Stimulated activated CD4-positive, alpha-beta T cell treated with anti-CD3 and anti-CD28 coated beads, Interleukin-15, amount 100 ng/mL, for 48 hours (primary cell): ENCODE measurements around the gene PITPNM3.

Experiments
- DNase-seq, 2 donors: peaks; one replicate each; pipeline ENCODE4 v3.0.0-alpha.2; 2020; ENCODE audit warnings: low read depth in 2 of 2

Gene PITPNM3

DNA sequence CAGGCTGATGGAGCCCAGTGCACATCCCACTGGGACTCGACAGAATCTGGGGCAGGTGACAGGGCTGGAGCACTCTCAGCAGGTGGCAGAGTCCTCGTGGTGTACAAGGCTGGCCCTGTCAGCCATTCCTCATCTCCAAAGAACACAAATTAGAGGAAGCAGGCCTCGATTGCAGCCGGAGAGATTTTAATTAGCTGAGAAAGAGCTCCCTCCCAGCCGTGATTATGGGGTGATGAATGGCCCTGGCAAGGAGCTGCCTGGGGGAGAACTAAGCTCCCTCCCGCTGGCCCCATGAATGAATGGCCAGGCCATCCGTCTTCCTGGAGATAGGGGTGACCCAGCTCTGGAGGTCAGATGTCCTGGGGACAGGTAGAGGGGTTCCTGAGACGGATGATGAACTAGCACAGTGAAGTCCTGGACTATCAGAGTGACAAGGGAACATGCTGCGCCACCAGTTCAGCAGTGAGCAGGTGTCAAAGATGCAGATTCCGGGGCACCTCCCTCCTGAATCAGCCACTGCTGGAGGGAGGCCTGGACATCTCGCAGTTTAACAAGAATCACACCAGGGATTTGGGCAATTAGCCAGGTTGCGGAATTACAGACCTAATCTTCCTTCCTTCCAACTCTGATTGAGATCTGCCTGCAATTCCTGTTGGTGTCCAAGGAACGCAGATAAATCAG, 76.6 kb downstream of the PITPNM3 start:
- no peak for DNase-seq

GRCh38 chr17:6478486-6478885, 77.9 kb downstream of the PITPNM3 start:
- no peak for DNase-seq

DNA sequence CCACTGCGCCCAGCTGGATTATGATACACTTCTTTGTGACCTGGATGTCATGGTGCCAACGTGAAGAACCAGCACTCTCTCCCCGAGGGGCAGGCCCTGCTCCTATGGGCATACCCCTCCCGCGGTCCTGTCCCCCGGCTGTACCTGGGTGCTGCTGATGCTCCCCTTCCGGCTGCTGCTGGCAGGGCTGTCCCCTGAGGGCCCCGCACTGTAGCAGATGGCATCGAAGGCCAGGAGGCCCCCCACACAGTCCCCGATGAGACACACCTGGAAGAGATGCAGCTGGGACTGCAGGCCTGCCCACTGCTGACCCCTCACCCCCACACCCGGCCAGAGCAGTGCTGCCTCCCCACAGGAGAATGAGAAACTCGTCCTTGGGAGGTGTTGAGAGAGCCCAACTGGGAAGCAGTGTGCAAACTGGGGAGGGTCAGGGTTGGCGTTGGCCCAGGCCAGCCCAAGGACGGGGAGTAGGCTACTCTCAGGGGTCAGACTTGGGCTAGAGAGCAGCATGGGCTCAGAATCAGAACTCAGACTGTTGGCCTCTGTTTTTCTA, 78.4 kb downstream of the PITPNM3 start:
- no peak for DNase-seq

- no peak for DNase-seq
Observed at GRCh38 chr17:6476810-6477179, 79.6 kb downstream of the PITPNM3 start.

DNA sequence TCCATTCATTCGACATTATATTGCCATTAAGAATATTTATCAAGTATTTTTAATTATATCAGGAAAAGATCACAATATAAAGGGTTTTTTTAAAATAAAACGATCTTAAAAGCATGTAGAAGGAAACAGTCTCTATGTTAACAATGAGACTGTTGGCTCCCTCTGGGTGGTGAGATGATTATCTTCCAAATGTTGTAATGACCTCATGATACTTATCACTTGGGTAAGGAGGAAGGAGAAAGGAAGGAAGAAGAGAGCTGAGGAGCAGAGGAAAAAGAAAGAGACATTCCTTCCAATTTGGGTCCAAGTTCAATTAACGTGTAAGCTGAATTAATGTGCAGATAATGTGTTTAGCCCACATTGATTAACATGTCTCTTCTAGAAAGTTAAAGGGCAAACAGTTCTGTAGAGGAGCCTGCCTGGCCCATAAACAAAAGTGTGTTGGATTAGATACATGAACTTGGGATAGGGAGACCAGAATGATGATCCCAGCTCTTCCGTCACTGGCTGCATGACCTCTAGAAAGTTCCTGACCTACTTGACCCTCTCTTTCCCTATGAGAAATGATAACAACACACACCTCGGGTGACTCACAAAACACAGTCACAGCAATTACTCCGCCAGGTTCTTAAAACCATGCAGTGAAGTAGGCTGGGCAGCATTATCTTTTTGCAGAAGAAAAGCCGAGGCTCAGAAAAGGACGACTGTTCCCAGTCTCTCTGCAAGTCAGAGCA, 80.1 kb downstream of the PITPNM3 start:
- no peak for DNase-seq

DNA sequence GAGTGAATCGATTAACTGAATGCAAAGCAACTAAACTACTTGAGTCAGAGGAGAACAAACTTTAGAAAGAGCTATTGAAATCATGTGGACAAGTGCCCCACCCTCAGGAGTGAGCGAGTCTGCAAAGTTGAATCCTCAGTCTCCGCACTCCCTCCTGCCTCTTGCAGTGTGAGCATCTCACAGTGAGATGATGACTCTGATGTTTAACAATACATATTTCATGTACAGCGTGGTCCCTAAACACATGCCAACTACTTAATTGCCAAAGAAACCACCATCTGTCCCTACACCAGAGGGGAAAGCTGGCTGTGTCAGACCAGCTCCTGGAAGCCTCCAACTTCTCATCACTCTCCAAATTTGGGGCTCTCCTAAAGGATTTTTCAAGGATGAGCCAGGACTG, 80.9 kb downstream of the PITPNM3 start:
- no peak for DNase-seq

DNA sequence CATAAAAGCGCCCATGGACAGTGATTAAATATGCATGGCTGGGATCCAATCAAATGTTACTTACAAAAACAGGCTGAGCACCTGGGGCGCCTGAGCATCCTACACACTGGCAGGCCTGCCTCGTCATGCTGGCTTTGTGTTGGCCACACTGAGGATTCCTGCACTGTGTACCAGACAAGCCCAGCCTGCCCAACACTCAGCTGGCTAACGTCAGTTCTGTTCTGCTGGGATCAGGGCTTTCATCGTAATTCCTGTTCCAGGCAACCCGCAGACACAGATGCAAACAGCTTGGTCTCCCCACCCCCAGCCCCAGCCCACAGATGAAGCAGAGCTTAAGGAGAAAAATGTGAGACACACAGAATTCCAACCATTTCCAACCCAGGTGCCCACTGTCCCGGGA, 81.4 kb downstream of the PITPNM3 start:
- no peak for DNase-seq

DNA sequence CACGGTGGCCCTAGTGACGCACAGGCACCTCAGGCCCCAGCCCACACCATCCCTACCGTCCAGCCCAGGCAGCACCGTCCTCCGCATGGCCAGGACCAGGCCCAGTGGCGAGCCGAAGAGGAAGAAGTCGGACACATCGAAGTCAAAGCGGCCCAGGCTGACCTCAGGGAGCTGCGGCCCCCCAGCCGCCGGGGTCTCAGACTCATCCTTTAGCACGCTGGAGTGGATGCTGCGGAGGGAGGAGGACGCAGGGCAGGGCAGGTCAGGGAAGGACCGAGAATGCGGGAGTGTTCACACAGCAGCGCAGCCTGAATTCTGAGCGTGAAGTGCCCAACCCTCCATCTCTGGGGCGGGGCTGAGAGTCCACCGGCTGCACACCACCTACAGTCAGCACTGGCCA, 82.0 kb downstream of the PITPNM3 start:
- DNase-seq: no peak

DNA sequence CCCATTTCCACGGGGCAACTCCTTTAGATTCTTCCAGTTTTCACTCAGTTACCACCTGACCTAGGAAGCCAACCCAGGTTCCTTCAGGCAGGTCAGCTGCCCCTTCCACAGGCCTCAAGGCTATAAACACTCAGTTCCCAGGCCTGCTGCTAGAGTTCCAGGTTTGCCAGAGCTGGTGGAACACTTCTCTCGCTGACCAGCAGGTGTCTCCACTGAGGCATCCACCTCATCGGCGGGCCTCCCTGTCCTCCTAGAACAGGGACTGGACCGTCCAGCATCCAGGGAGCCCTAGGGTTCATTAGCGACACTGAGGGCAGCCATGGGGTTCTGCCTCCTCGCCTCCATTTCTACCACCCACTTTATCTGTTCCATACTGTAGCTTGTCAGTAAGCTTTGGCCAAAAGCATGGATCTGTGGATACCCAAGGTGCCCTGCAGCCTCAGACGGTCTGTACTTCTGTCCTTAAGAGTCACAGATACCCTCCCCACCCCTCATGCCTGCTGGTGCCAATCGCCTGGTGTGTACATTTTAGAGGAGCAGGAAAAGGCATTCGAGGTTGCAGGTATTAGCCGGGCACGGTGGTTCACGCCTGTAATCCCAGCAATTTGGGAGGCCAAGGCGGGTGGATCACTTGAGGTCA, 83.1 kb downstream of the PITPNM3 start:
- peak; percentile 41 to 52 for DNase-seq

DNA sequence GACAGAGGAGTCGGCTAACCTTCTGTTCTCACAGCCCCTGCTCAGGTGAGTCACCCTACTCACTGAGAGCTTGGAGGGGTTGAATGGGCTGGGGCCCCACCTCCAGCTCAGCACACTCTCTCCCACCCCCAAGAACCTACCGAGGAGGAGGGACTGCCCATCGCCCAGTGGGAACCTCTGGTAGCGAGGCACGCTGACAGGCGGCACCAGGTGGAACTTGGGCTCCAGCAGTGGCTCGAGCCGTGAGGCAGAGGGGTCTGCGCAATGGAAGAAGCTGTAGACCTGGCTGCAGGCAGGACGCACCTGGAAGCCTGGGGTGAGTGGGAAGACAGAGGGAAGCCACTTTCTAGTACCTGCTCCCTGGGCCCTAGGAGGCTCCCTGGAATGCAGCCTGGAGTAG, 83.8 kb downstream of the PITPNM3 start:
- no peak for DNase-seq

DNA sequence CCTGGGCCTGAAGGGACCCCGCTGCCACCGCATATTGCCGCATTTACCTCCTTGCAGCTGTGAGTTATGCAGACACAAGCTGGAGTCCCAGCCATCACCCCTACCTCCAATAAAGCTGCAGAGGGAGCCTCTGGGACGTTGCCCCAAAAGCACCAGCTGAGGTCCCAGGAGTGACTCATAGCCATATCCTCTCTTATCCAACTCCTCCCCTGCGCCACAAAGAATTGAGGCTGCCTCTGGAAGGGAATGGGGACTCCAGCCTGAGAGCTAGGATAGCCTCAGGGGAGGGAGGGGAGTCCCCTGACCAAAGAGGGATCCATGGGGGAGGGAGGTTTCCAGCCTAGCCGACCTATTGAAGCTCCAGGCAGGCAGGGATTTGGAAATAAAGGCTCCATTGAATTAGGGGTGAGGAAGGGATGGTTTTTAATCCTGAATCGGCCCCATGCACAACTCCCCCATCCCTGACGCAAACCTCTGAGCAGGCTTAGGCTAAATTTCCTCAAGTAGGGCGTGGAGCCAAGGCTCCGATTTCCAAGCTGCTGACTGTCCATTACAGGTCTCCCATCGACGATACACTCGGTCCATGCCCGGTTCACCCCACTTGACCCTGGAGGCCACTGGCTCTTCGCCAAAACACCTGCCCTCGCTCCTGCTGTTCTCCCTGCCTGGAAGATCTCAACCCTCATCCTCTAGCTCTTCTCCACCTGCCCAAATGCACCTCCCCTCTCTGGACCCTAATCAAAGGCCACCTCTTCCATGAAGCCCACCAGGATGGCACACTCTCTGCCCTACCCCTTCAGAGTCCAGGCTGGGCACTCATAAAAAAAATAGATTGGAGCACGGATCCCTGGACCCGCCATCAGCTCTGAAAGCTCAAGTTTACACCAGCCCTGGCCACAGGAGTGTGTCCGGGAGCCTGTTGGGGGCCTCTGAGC, 84.6 kb downstream of the PITPNM3 start:
- no peak for DNase-seq

DNA sequence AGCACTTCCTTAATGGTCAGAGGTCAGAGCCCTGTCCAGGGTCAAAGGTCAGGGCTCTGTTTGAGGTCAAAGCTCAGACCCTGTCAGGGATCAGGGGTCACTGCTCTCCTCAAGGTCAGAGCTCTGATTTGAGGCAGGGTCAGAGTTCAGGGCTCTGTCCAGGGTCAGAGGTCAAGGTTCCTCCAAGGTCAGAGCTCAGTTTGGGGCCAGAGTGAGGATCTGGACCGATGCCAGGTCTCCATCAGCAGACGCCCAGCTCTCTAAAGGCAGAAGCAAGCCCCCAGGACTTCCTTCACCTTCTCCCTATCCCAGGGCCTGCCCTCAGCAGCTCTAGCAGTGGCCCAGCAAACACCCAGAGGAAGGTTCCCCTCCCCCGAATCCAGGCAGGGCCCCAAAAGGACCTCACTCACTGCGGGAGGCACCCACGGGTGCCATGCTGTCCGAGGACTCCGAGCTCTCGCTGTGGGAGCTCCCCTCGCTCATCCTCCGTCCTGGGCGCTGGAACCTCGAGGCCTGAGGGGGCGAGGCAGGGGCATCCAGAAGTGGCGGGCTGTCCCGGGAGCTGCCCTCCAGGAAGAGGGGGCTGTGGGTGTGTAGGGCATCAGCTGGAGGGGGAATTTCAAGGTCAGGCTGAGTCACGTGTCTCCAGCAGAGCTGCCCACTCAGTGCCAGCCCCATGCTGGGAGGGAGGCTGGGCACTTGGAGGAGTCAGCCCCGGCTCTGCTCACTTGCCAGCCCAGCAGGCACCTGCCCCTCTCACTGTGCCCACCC, 85.4 kb downstream of the PITPNM3 start:
- no peak for DNase-seq

DNA sequence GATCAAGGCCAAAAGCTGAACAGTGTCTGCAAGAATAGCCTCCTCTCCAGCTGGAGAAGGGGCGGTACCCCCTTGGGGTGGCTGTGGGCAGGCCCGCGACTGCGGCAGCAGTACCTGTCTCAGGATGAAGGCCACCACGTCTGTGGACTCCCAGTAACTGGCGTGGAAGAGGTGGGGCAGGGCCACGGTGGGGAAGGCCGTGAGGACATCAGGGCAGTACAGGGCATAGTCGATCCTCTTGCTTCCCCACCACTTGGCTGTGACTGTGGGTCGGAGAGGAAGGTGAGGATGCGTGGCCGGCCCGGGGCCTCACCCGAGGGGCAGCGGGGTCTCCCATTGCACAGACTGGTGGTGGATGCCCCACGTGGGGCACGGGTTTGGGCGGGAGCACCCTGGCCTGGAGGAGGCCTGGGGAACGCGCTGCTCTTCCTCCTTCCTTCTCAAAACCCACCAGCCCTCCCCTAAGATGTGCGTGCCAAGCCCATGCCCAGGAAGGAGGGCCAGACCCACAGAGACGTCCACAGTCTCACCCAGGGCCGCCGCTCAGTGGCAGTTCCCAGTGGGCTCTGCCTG, 86.1 kb downstream of the PITPNM3 start:
- no peak for DNase-seq

DNA sequence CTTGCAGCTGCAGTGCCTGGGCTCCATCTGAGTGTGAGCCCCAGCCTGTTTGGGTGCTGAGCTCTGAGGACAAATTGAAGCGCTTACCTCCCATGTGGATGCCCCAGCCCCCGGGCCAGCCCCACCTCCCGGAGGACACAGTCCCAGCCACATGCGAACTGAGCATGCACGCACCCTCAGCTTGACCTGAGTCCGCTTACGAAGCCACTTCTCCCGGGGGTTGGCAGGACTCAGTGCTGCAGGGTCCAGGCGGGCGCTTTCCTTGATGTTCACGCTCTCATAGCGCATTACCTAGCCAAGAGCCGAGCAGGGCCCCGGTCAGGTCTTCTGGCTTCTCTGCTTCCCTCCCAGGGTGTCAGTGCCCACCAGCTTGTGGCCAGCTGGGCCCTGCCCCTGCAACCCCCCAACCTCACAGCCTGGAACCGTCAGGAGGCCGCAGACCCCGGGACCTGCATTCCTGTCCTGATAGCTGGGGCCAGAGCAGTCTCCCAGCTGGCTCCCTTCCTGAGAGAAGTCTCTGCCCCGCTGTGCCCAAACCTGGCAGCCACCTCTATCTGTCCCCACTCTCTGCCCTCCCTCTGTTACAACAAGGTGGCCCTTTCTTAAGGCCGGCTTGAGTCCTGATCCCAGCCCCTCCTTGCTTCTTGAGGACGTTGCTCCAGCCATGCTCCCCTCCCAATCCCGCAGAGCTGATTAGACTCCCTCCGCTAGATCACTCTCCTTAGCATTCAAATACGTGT, 88.1 kb downstream of the PITPNM3 start:
- DNase-seq: no peak

DNA sequence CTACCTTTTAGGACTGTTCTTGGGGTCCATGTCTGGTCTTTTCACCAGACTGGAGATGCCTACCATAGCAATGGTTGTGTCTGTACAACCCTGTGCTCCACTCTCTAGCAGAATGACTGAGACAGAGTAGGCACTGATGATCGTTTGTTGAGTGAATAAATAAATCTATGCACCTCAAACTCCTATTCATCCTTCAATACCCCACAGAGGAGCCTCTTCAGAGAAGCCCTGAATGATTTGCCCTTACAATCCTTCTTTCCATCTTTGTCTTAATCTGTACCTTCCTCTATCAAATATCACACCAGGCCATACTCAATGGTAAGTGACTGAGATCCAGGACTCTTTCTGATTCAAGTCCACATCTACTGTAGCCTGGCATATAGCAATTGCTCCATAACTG, 88.8 kb downstream of the PITPNM3 start:
- DNase-seq: no peak

GRCh38 chr17:6465206-6466003, 91.0 kb downstream of the PITPNM3 start:
- DNase-seq: no peak

DNA sequence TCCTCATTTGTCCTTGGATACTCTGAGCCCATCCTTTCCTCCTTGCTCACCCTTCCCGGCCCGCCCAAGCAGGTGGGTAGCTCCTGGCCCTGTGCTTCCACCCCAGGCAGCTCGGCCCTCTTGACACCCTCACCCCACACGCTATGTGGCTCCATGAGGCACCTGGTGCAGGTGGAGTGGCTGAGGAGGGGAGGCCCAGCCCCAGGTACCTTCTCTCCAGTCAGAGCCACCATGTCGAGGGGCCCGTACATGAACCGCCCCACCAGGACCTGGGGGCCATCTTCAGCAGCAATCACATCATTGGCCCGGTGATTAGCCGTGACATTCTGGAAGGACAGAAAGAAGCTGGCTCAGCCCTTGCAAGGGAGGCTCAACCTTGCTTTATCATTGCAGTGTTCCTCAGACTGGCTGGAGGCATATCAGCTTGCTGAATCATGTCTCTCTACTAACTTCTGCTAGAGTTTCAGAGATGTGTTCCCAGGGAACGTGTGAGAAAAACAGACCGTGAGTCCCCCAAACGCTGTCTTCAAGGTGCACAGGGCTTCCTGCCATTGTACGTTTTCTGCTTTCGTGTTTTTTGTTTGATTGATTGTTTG, 91.8 kb downstream of the PITPNM3 start:
- DNase-seq: no peak

- DNase-seq: no peak
Observed at GRCh38 chr17:6463616-6464445, 92.5 kb downstream of the PITPNM3 start.
